Transverse colon (tissue), 4 donors: ENCODE measurements around the gene DLG5. TPM values are rescaled to one million over a fixed set of nuclear protein-coding genes. Genes with fewer than 3 reads are reported as not detected.

Experiments
- DNase-seq: peaks from one replicate; pipeline ENCODE4 v3.0.0-alpha.2; 2019
- H3K27ac ChIP-seq, 4 donors: fragments of 200-600 bp; sonication (generic); 2 replicates each; pipeline ENCODE4 v1.5.1; 2016 to 2018; ENCODE audit warnings: inconsistent platforms in 4 of 4
- H3K27me3 ChIP-seq: fragments of 200-600 bp; sonication (generic); 2 replicates; pipeline ENCODE4 v1.5.1; 2017; ENCODE audit warnings: inconsistent platforms
- H3K36me3 ChIP-seq, 4 donors: fragments of 200-600 bp; sonication (generic); 2 replicates each; pipeline ENCODE4 v1.5.1; 2017 to 2019; ENCODE audit warnings: inconsistent platforms in 4 of 4
- H3K4me1 ChIP-seq, 4 donors: fragments of 200-600 bp; sonication (generic); 2 replicates each; pipeline ENCODE4 v1.5.1; 2017 to 2020; ENCODE audit warnings: inconsistent platforms in 4 of 4
- H3K4me3 ChIP-seq, 4 donors: fragments of 200-600 bp; sonication (generic); 1 replicate in 1 of 4; 2 replicates in 3 of 4; pipeline versions ENCODE4 v1.5.1 to v1.6.1; 2017 to 2019; ENCODE audit warnings: inconsistent platforms in 4 of 4
- H3K9me3 ChIP-seq, 2 donors: fragments of 200-600 bp; sonication (generic); 2 replicates each; pipeline ENCODE4 v1.5.1; 2017 to 2019; ENCODE audit warnings: inconsistent platforms in 2 of 2
- CTCF ChIP-seq, 5 experiments: fragments of 200-600 bp in 3 of 5; fragments of 450-650 bp in 2 of 5; sonication (generic) in 3 of 5; IDR thresholded peaks; 1 replicate in 2 of 5; 2 replicates in 3 of 5; pipeline ENCODE4 v1.5.1; 2016 to 2017; ENCODE audit warnings: antibody characterized with exemption in 5 of 5, inconsistent platforms in 3 of 5, mild to moderate bottlenecking in 2 of 5, moderate library complexity in 1 of 5
- EP300 ChIP-seq: sonication (generic); formaldehyde crosslinking; IDR thresholded peaks from one replicate; pipeline ENCODE4 v1.6.1; 2017; ENCODE audit warnings: antibody characterized with exemption, low read depth
- POLR2A ChIP-seq: fragments of 450-650 bp; IDR thresholded peaks from one replicate; pipeline ENCODE4 v1.6.1; 2016; ENCODE audit warnings: antibody characterized with exemption, mild to moderate bottlenecking, moderate library complexity
- POLR2AphosphoS5 ChIP-seq, 3 donors: sonication (generic); formaldehyde crosslinking; IDR thresholded peaks; one replicate each; pipeline ENCODE4 v1.6.1; 2016; ENCODE audit warnings: antibody characterized with exemption in 3 of 3
- WGBS, 2 donors: methylation state at CpG; one replicate each; pipeline ENCODE4 v1.1.5; 2018; ENCODE audit warnings: low coverage in 1 of 2; 5-methylcytosine and 5-hydroxymethylcytosine counted together
- in situ Hi-C, 4 donors: fragments of 200-750 bp; cut with MboI; loops; one replicate each; pipeline versions ENCODE4 v1.15.0 to v1.15.1; 2017; ENCODE audit warnings: low sequenced_read_pairs in 3 of 4, low pct_ligation_motif_present in 1 of 4, low pct_unique_long_range_greater_than_20kb in 1 of 4
- intact Hi-C: fragments of 100-400 bp; cut with DNase I; formaldehyde crosslinking; loops from one replicate; pipeline ENCODE4 v1.15.1; 2023; ENCODE audit warnings: low total_unique reads
- total RNA-seq, 4 donors: library from RNA; depleted of rRNA; stranded (reverse); fragments of >200 nt; gene quantifications; one replicate each; pipeline ENCODE4 v1.1.0, GENCODE V29; 2016

The DLG5 gene
- total RNA-seq, 4 donors from 2014 or later = 31.4 to 90.1 (median 44.6) TPM

- no peaks in the 10 kb centered on the region for H3K4me1 ChIP-seq
- H3K27me3 ChIP-seq = no peaks in the 10 kb centered on the region
- intact Hi-C loops = no loop called here
- no peak overlapping the region for H3K4me3 ChIP-seq
- peaks cover 0 to 26% (median 8%) of the 10 kb centered on the region in 4 donors for H3K36me3 ChIP-seq
- in situ Hi-C loops = loop anchor here in 2 of 4 donors (25.0 kb wide), 2 partner anchors 158 to 183 kb away; no protein-coding TSS in a partner anchor
- no peaks in the 10 kb centered on the region for H3K9me3 ChIP-seq
- WGBS, 2 donors = 93% methylated on average over 10 of the region's 10 CpGs; no CpG with 5 or more reads in 1 of the 2 donors
- TF ChIP-seq EP300 = no peak
- no peak for TF ChIP-seq POLR2A
- no peak for TF ChIP-seq CTCF (IDR thresholded peaks at IDR 0.05)
- TF ChIP-seq POLR2AphosphoS5 (IDR thresholded peaks at IDR 0.05) = no peak
- DNase-seq = no peak
- H3K27ac ChIP-seq = no peak overlapping the region
These were observed 97.2 kb downstream of the DLG5 start for GRCh38 chr10:77829356-77829755.

GRCh38 chr10:77828377-77828776 lies 98.2 kb downstream of the DLG5 start:
- Histone ChIP-seq H3K4me3 (no peak overlapping the region), H3K27me3 (no peaks in the 10 kb centered on the region), H3K36me3 (peaks cover 0 to 16% (median 6%) of the 10 kb centered on the region in 4 donors), H3K4me1 (no peaks in the 10 kb centered on the region), H3K27ac (no peak overlapping the region), H3K9me3 (no peaks in the 10 kb centered on the region)
- no peak for DNase-seq
- intact Hi-C loops (no loop called here), in situ Hi-C loops (loop anchor here in 2 of 4 donors (25.0 kb wide), 2 partner anchors 159 to 184 kb away; no protein-coding TSS in a partner anchor)
- TF ChIP-seq EP300 (no peak), POLR2A (no peak), POLR2AphosphoS5 (IDR thresholded peaks at IDR 0.05) (no peak), CTCF (IDR thresholded peaks at IDR 0.05) (no peak)
- 93 to 100% methylated on average over 2 to 6 of the region's 6 CpGs for WGBS, 2 donors

GRCh38 chr10:77827366-77827765 lies 99.2 kb downstream of the DLG5 start:
- no peaks in the 10 kb centered on the region for H3K9me3 ChIP-seq
- TF ChIP-seq EP300 = no peak
- no peak for TF ChIP-seq POLR2A
- TF ChIP-seq CTCF (IDR thresholded peaks at IDR 0.05) = no peak
- TF ChIP-seq POLR2AphosphoS5 (IDR thresholded peaks at IDR 0.05) = no peak
- DNase-seq = no peak
- H3K27ac ChIP-seq = no peak overlapping the region
- no peaks in the 10 kb centered on the region for H3K4me1 ChIP-seq
- H3K36me3 ChIP-seq = peaks cover 0 to 14% (median 6%) of the 10 kb centered on the region in 4 donors
- in situ Hi-C loops (loop anchor here in 2 of 4 donors (25.0 kb wide), 2 partner anchors 160 to 185 kb away; no protein-coding TSS in a partner anchor), intact Hi-C loops (no loop called here)
- H3K27me3 ChIP-seq = no peaks in the 10 kb centered on the region
- no peak overlapping the region for H3K4me3 ChIP-seq
- WGBS, 2 donors = 83% methylated on average over 9 of the region's 9 CpGs; no CpG with 5 or more reads in 1 of the 2 donors

- no peak overlapping the region for H3K4me3 ChIP-seq
- H3K4me1 ChIP-seq = no peaks in the 10 kb centered on the region
- 87% methylated on average over 5 of the region's 5 CpGs; no CpG with 5 or more reads in 1 of the 2 donors for WGBS, 2 donors
- no peak overlapping the region for H3K27ac ChIP-seq
- no peaks in the 10 kb centered on the region for H3K27me3 ChIP-seq
- TF ChIP-seq POLR2AphosphoS5 (IDR thresholded peaks at IDR 0.05) = no peak
- no peak for TF ChIP-seq EP300
- no peak for TF ChIP-seq CTCF (IDR thresholded peaks at IDR 0.05)
- TF ChIP-seq POLR2A = no peak
- peaks cover 0 to 18% (median 8%) of the 10 kb centered on the region in 4 donors for H3K36me3 ChIP-seq
- no peaks in the 10 kb centered on the region for H3K9me3 ChIP-seq
- intact Hi-C loops (no loop called here), in situ Hi-C loops (loop anchor here in 2 of 4 donors (25.0 kb wide), 2 partner anchors 161 to 186 kb away; no protein-coding TSS in a partner anchor)
- DNase-seq = no peak
These were observed 100.6 kb downstream of the DLG5 start for GRCh38 chr10:77825965-77826364.
